ENCODE data around the gene CPEB2.

The CPEB2 gene

GRCh38 chr4:15002659-15003400, 549 bp downstream of the CPEB2 start:
- H3K27me3 ChIP-seq (ENCODE audit: control insufficient read depth, insufficient read depth, low read length): no peaks in the 10 kb centered on the region
- peak overlapping the region; percentile 100 for H3K27ac ChIP-seq (ENCODE audit: low read depth, low read length)
- peaks cover 10% of the 10 kb centered on the region for H3K4me1 ChIP-seq (ENCODE audit: control insufficient read depth, insufficient read depth, low read length)
- peak overlapping the region; percentile 91 for H3K9ac ChIP-seq (ENCODE audit: low read length)
- H3K36me3 ChIP-seq (ENCODE audit: control insufficient read depth, insufficient read depth, low read length): no peaks in the 10 kb centered on the region
- H3K4me3 ChIP-seq (ENCODE audit: low read length): peak overlapping the region; percentile 93

GRCh38 chr4:15003401-15003890, 1.2 kb downstream of the CPEB2 start:
- Histone ChIP-seq H3K36me3 (ENCODE audit: control insufficient read depth, insufficient read depth, low read length) (no peaks in the 10 kb centered on the region), H3K4me3 (ENCODE audit: low read length) (peak overlapping the region; percentile 93), H3K27me3 (ENCODE audit: control insufficient read depth, insufficient read depth, low read length) (no peaks in the 10 kb centered on the region), H3K9ac (ENCODE audit: low read length) (peak overlapping the region; percentile 91), H3K27ac (ENCODE audit: low read depth, low read length) (peak overlapping the region; percentile 100), H3K4me1 (ENCODE audit: control insufficient read depth, insufficient read depth, low read length) (peaks cover 10% of the 10 kb centered on the region)

GRCh38 chr4:15003891-15004738, 1.8 kb downstream of the CPEB2 start:
- peak overlapping the region; percentile 57 for H3K9ac ChIP-seq (ENCODE audit: low read length)
- peak overlapping the region; percentile 100 for H3K27ac ChIP-seq (ENCODE audit: low read depth, low read length)
- peaks cover 10% of the 10 kb centered on the region for H3K4me1 ChIP-seq (ENCODE audit: control insufficient read depth, insufficient read depth, low read length)
- peak overlapping the region; percentile 81 for H3K4me3 ChIP-seq (ENCODE audit: low read length)
- H3K36me3 ChIP-seq (ENCODE audit: control insufficient read depth, insufficient read depth, low read length): no peaks in the 10 kb centered on the region
- no peaks in the 10 kb centered on the region for H3K27me3 ChIP-seq (ENCODE audit: control insufficient read depth, insufficient read depth, low read length)

GRCh38 chr4:15004739-15005301, 2.5 kb downstream of the CPEB2 start:
- peaks cover 10% of the 10 kb centered on the region for H3K4me1 ChIP-seq (ENCODE audit: control insufficient read depth, insufficient read depth, low read length)
- H3K27ac ChIP-seq (ENCODE audit: low read depth, low read length): peak overlapping the region; percentile 100
- H3K27me3 ChIP-seq (ENCODE audit: control insufficient read depth, insufficient read depth, low read length): no peaks in the 10 kb centered on the region
- H3K4me3 ChIP-seq (ENCODE audit: low read length): peak overlapping the region; percentile 81
- H3K9ac ChIP-seq (ENCODE audit: low read length): peak overlapping the region; percentile 80
- no peaks in the 10 kb centered on the region for H3K36me3 ChIP-seq (ENCODE audit: control insufficient read depth, insufficient read depth, low read length)

DNA sequence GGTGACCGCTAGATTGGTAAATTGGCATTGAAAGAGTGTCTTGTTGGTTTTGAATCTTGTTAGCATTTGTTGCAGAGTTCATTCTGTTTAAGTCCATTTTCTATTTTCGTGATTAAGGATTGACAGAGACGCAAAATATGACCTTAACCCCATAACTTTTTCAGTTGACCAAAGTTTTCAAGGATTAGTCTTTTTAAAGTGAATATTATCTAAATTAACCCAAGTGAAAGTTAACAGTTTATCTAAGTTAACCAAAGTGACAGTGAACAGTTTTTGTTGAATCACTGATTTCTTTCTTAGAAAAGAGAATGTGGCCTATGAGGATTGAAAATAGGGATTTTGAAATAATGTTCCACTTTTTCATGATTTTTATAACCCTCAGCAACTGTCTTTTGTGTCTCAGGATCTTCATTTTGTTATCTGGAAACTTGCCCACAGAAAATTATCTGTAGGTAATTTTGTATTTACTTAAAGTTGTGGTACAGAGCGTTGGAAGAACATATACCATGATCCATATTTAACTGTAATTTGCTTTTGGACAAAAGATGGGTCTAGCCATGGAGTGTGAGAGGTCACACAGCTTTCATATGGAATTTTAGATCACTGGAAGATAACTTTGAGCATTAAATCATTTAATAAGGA, 3.3 kb downstream of the CPEB2 start:
- Histone ChIP-seq H3K4me1 (ENCODE audit: control insufficient read depth, insufficient read depth, low read length) (peaks cover 13% of the 10 kb centered on the region), H3K4me3 (ENCODE audit: low read length) (peak overlapping the region; percentile 81), H3K36me3 (ENCODE audit: control insufficient read depth, insufficient read depth, low read length) (no peaks in the 10 kb centered on the region), H3K27me3 (ENCODE audit: control insufficient read depth, insufficient read depth, low read length) (no peaks in the 10 kb centered on the region), H3K9ac (ENCODE audit: low read length) (no peak overlapping the region), H3K27ac (ENCODE audit: low read depth, low read length) (peak overlapping the region; percentile 100)

DNA sequence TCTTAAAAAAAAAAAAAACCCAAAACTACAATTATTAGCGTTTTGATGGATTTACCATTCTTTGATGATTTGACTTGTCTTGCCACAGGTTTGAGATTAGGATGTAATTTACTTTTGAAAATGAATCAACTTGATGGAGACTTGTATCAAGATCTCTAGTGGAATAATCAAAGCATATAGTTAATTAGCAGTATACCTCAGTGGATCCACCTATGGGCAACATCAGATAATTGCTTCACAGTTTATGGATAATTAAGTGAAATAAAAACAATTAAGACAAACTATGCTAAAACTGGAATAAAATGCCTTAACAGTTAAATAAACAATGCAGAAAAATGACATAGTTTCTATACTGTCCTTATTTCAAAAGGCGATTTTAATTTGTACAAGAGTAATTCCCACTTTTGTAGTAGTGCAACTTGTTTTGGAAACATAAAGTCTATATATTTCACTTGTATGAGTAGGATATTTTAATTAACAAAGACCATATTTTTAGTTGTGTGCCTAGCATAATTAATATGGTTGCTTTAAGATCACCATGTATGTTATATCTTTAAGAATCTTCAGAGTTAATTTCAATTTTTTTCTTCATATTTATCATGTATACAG, 4.2 kb downstream of the CPEB2 start:
- Histone ChIP-seq H3K4me1 (ENCODE audit: control insufficient read depth, insufficient read depth, low read length) (peaks cover 18% of the 10 kb centered on the region), H3K9ac (ENCODE audit: low read length) (no peak overlapping the region), H3K36me3 (ENCODE audit: control insufficient read depth, insufficient read depth, low read length) (peaks cover 4% of the 10 kb centered on the region), H3K27ac (ENCODE audit: low read depth, low read length) (peak overlapping the region; percentile 100), H3K27me3 (ENCODE audit: control insufficient read depth, insufficient read depth, low read length) (no peaks in the 10 kb centered on the region), H3K4me3 (ENCODE audit: low read length) (no peak overlapping the region)

DNA sequence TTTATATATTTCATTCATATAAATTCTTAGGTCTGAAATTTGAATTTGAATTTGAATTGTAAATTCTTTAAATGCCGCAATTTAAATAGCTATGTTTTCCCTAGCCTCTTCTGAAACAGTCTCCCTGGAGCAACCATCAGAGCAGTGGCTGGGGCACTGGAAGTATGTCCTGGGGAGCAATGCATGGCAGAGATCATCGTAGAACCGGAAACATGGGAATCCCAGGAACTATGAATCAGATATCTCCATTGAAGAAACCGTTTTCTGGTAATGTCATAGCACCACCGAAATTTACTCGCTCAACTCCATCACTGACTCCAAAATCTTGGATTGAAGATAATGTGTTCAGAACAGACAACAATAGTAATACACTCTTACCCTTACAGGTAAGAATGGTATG, 4.9 kb downstream of the CPEB2 start:
- Histone ChIP-seq H3K27me3 (ENCODE audit: control insufficient read depth, insufficient read depth, low read length) (no peaks in the 10 kb centered on the region), H3K4me1 (ENCODE audit: control insufficient read depth, insufficient read depth, low read length) (peaks cover 21% of the 10 kb centered on the region), H3K9ac (ENCODE audit: low read length) (no peak overlapping the region), H3K36me3 (ENCODE audit: control insufficient read depth, insufficient read depth, low read length) (peaks cover 4% of the 10 kb centered on the region), H3K27ac (ENCODE audit: low read depth, low read length) (no peak overlapping the region), H3K4me3 (ENCODE audit: low read length) (no peak overlapping the region)

- Histone ChIP-seq H3K4me3 (ENCODE audit: low read length) (no peak overlapping the region), H3K27ac (ENCODE audit: low read depth, low read length) (peak overlapping the region; percentile 27)
Measured at GRCh38 chr4:15010038-15010585, 7.8 kb downstream of the CPEB2 start.

DNA sequence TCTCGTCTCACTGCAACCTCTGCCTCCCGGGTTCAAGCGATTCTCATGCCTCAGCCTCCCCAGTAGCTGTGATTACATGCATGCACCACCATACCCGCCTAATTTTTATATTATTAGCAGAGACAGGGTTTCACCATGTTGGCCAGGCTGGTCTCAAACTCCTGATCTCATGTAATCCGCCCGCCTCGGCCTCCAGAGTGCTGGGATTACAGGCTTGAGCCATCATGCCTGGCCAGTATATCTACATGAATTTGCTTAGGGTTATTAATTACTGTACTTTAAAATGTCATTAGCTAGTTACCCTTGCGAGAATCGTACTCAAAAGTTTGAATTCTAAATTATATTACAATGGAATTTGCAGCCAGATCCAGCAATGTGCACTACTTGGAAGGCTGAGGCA, 8.9 kb downstream of the CPEB2 start:
- Histone ChIP-seq H3K36me3 (ENCODE audit: control insufficient read depth, insufficient read depth, low read length) (peaks cover 4% of the 10 kb centered on the region), H3K4me1 (ENCODE audit: control insufficient read depth, insufficient read depth, low read length) (peaks cover 24% of the 10 kb centered on the region), H3K27ac (ENCODE audit: low read depth, low read length) (no peak overlapping the region)

More at GRCh38 chr4:15010038-15010585, 7.8 kb downstream of the CPEB2 start:
- H3K4me1 ChIP-seq (ENCODE audit: control insufficient read depth, insufficient read depth, low read length): peaks cover 29% of the 10 kb centered on the region
- no peaks in the 10 kb centered on the region for H3K27me3 ChIP-seq (ENCODE audit: control insufficient read depth, insufficient read depth, low read length)
- peaks cover 4% of the 10 kb centered on the region for H3K36me3 ChIP-seq (ENCODE audit: control insufficient read depth, insufficient read depth, low read length)
- no peak overlapping the region for H3K9ac ChIP-seq (ENCODE audit: low read length)

GRCh38 chr4:15012017-15012788, 9.9 kb downstream of the CPEB2 start:
- Histone ChIP-seq H3K36me3 (ENCODE audit: control insufficient read depth, insufficient read depth, low read length) (peaks cover 4% of the 10 kb centered on the region), H3K27ac (ENCODE audit: low read depth, low read length) (no peak overlapping the region), H3K4me1 (ENCODE audit: control insufficient read depth, insufficient read depth, low read length) (peaks cover 19% of the 10 kb centered on the region), H3K4me3 (ENCODE audit: low read length) (no peak overlapping the region), H3K9ac (ENCODE audit: low read length) (no peak overlapping the region), H3K27me3 (ENCODE audit: control insufficient read depth, insufficient read depth, low read length) (no peaks in the 10 kb centered on the region)

More for the DNA sequence above, 8.9 kb downstream of the CPEB2 start:
- no peak overlapping the region for H3K9ac ChIP-seq (ENCODE audit: low read length)
- no peaks in the 10 kb centered on the region for H3K27me3 ChIP-seq (ENCODE audit: control insufficient read depth, insufficient read depth, low read length)
- no peak overlapping the region for H3K4me3 ChIP-seq (ENCODE audit: low read length)

DNA sequence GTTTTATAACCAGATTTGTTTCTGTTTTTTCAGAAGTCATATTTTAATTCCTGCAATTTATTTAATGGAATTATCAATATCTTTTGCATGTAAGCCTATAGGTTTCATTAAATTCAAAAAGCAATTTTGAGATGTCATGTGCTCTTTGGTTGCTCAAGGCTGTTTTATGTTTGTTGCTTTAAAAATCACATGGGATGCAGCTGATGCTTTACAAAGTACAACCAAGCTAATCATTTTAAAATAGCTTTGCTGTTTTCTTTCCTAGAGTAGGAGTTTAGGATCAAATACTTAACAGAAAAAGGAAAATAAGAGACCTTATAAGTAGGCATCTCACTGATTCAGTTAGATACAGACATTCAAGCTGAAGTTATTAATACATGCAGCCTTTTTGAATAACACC, 11.3 kb downstream of the CPEB2 start:
- Histone ChIP-seq H3K4me1 (ENCODE audit: control insufficient read depth, insufficient read depth, low read length) (peaks cover 19% of the 10 kb centered on the region), H3K4me3 (ENCODE audit: low read length) (no peak overlapping the region), H3K27me3 (ENCODE audit: control insufficient read depth, insufficient read depth, low read length) (no peaks in the 10 kb centered on the region), H3K27ac (ENCODE audit: low read depth, low read length) (no peak overlapping the region), H3K36me3 (ENCODE audit: control insufficient read depth, insufficient read depth, low read length) (peaks cover 4% of the 10 kb centered on the region), H3K9ac (ENCODE audit: low read length) (no peak overlapping the region)
